Panc1 (cell line): Measurements from ENCODE around the gene REXO2.

Source experiments
- SIN3A ChIP-seq: IDR thresholded peaks from 2 replicates; pipeline ENCODE4 v1.6.1; 2012; ENCODE audit warnings: low read depth, mild to moderate bottlenecking, low read length, moderate library complexity, borderline replicate concordance; ENCODE audit not compliant: insufficient read depth
- TF ChIP-seq, protein P1 (sequence below): fragments of 450-650 bp; IDR thresholded peaks from 2 replicates; pipeline ENCODE4 v1.5.1; 2017; ENCODE audit warnings: mild to moderate bottlenecking

DNA sequence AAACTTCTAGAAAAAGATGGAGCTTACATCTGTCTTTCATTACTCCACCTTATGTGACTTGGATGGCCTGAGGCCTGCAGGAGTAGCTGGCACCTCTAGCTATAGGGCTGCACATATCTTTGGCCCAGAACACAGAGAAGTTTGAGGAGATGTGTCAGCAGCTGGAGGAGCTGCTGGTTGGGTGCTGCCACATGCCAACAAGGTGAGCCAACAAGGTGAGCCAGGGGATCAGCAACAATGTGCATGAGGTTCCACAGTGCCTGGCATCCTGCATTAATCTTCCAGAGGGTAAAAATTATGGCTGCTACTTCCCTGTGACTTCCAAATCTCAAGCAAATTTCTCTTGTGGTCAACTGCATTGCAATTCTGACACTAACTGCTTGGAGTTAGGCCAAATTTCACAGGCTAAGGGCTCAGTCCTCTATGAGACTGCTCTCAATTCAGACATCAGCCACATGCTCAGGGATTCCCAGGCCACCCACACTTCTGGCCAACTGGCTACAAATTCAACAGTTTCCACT is 22.8 kb upstream of the REXO2 start:
- TF ChIP-seq, protein P1, sequence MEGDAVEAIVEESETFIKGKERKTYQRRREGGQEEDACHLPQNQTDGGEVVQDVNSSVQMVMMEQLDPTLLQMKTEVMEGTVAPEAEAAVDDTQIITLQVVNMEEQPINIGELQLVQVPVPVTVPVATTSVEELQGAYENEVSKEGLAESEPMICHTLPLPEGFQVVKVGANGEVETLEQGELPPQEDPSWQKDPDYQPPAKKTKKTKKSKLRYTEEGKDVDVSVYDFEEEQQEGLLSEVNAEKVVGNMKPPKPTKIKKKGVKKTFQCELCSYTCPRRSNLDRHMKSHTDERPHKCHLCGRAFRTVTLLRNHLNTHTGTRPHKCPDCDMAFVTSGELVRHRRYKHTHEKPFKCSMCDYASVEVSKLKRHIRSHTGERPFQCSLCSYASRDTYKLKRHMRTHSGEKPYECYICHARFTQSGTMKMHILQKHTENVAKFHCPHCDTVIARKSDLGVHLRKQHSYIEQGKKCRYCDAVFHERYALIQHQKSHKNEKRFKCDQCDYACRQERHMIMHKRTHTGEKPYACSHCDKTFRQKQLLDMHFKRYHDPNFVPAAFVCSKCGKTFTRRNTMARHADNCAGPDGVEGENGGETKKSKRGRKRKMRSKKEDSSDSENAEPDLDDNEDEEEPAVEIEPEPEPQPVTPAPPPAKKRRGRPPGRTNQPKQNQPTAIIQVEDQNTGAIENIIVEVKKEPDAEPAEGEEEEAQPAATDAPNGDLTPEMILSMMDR: no peak
- no peak for TF ChIP-seq SIN3A
